Effector CD8-positive, alpha-beta T cell (primary cell): ENCODE results near the gene GFM2.
A peak's percentile ranks its signal among the peaks of the same experiment; 100 is the strongest.
"Not testable (repeated sequence)": the region's sequence is repeated elsewhere in the genome, so short reads cannot be mapped to it uniquely, and the experiment has no call there.

Experiments used
- DNase-seq: peaks from one replicate; lab custom pipeline; 2025; lab: John Stamatoyannopoulos, UW

The GFM2 gene

GRCh38 chr5:74722271-74722670, 44.6 kb downstream of the GFM2 start:
- DNase-seq, result no peak

- no peak for DNase-seq
Measured at GRCh38 chr5:74717596-74717995, 49.3 kb downstream of the GFM2 start.

GRCh38 chr5:74693191-74693590, 73.7 kb downstream of the GFM2 start:
- no peak for DNase-seq

- DNase-seq, result no peak
Measured at GRCh38 chr5:74686962-74687751, 79.8 kb downstream of the GFM2 start.

DNA sequence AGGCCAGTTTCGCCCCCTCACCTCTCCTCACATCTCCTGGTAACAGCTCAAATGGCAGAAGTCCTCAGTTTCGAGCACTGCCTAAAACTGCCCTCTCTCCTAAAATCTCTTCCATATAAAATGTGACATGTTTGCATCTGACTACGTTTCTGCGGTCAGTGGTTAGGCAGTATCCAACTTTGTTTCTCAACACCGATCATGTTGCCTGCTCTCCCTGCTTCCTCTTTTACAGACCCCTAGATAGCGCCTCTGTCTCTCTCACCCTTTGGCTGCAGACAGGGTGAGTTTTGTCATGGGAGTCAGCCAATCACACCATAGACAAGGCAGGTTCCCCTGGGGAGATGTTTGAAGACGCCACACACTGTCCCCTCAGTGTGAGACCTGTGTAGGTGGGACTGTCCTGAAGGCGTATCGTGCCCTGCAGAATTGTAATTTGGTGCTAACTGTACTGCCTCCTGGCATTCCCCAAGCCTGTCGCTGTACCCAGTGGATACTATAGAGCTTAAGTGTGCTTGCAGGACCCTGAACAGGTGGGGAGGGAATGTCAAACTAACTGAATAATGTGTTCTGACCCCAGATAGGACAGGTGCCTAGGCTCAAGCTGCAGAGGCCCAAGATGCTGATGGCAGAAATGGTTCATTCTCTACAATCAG, 80.8 kb downstream of the GFM2 start:
- no peak for DNase-seq

- DNase-seq, result peak; percentile 63
Measured at GRCh38 chr5:74684900-74685851, 81.7 kb downstream of the GFM2 start, which contains the start of gene HEXB. Gene HEXB, plus strand, starts transcription at chr5:74685233. Its CDS starts 28 bp downstream, at chr5:74685261.

DNA sequence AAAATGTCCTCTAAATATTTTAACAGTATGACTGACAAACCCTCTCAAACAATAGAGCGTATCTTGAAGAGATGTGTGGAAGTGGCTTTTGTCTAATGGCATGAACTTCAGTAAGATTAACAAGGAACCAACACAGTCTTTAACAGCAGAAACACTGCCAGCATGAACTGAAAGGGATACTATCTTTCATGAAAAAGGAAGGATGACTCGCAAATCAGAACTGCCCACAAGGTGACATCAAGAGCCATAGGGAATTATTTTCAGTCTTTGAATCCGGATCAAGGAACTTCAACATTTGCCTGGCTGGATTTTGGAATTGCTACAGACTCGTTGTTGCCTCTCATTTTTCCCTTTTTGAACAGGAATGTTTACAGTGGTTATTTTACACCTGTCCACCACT, 87.0 kb downstream of the GFM2 start:
- no peak for DNase-seq

DNA sequence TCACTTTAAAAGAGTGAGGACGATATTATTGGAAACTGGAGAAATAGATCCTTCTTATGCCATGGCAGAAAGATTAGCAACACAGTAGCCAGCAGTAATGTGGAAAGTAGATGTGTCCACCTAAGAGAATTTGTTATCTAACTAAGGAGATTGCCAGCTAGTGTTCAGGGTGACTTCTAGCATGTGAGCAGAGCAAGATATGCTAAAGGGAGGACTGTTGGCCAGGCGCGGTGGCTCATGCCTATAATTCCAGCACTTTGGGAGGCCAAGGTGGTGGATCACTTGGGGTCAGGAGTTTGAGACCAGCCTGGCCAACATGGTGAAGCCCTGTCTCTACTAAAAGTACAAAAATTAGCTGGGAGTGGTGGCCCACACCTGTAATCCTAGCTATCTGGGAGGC, 87.6 kb downstream of the GFM2 start:
- DNase-seq, result not testable (repeated sequence)

GRCh38 chr5:74678123-74678522, 88.8 kb downstream of the GFM2 start:
- DNase-seq, result not testable (repeated sequence)

DNA sequence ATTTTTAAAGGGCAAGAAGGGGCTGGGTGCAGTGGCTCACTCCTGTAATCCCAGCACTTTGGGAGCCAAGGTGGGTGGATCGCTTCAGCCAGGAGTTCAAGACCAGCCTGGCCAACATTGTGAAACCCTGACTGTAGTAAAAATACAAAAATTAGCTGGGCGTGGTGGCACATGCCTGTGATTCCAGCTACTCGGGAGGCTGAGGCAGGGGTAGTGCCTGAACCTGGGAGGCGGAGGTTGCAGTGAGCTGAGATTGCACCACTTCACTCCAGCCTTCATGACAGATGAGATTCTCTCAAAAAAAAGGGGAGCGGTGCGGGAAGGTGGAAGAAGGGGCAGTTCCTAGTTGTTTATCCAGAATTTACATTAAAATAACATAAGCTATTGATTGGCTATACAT, 90.5 kb downstream of the GFM2 start:
- not testable (repeated sequence) for DNase-seq

DNA sequence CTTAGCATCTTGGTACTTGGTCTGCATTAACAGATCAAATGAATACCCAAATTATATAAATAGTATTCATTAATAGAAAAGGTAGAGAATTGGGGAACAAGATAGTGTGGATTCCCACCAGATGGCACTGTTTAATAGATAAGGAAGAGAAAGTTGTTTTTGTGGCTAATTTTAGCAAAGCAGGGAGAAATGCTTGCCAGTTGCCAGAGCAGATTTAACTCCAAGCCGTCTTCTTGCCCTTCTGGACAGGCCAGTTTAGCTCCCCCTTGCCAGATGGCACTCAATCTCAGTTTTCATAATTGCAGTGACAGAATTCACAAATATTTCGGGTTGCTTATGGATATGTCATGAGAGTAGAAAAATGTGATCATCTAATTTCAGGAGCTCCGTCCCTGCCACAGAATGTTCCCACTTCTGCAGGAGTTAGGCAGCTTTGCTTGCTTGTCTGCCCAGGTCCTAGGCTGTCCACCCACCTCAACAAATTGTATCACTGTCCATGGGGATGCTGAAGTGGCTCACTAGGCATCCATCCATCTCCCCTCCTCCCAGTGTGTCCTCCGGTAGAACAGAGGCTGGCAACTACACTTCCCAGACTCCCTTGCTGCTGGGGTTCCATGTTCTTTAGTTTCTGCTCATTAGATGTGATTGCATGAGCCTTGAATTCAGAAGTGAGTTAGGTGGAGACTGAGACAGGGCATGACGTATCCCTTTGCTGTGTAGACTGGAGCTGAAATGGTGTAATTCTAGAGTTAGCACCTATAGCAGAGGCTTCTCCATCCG, 93.7 kb downstream of the GFM2 start:
- DNase-seq, result no peak

GRCh38 chr5:74672215-74672877, 94.6 kb downstream of the GFM2 start:
- DNase-seq, result no peak
